Neural progenitor cell (in vitro differentiated cells): Measurements from ENCODE around the gene SMAD9. TPM values are rescaled to one million over a fixed set of nuclear protein-coding genes. Genes with fewer than 3 reads are reported as not detected.

Experiments used
- DNase-seq: peaks from one replicate; pipeline ENCODE4 v3.0.0-alpha.2; 2016; ENCODE audit warnings: low spot score
- H2AFZ ChIP-seq: fragments of 200-600 bp; sonication (generic); replicated peaks from 2 replicates; pipeline ENCODE4 v1.6.1; 2016; ENCODE audit warnings: antibody characterized with exemption
- H3F3A ChIP-seq: fragments of 200-600 bp; sonication (generic); 2 replicates; pipeline ENCODE4 v1.6.1; 2016; ENCODE audit warnings: antibody characterized with exemption, low read depth
- H3K27ac ChIP-seq: fragments of 200-600 bp; sonication (generic); 2 replicates; pipeline ENCODE4 v1.5.1; 2016; ENCODE audit warnings: mild to moderate bottlenecking
- H3K27me3 ChIP-seq: fragments of 200-600 bp; sonication (generic); 2 replicates; pipeline ENCODE4 v1.6.1; 2016; ENCODE audit warnings: mild to moderate bottlenecking, moderate library complexity
- H3K36me3 ChIP-seq: fragments of 200-600 bp; sonication (generic); 2 replicates; pipeline ENCODE4 v1.5.1; 2016
- H3K4me1 ChIP-seq: fragments of 200-600 bp; sonication (generic); 2 replicates; pipeline ENCODE4 v1.6.1; 2016; ENCODE audit warnings: mixed run types
- H3K4me2 ChIP-seq: fragments of 200-600 bp; sonication (generic); 2 replicates; pipeline ENCODE4 v1.6.1; 2016
- H3K4me3 ChIP-seq: fragments of 200-600 bp; sonication (generic); 2 replicates; pipeline ENCODE4 v1.5.1; 2016
- H3K79me2 ChIP-seq: fragments of 200-600 bp; sonication (generic); 2 replicates; pipeline ENCODE4 v1.6.1; 2016; ENCODE audit warnings: low read depth
- H3K9ac ChIP-seq: fragments of 200-600 bp; sonication (generic); 2 replicates; pipeline ENCODE4 v1.6.1; 2016
- H3K9me3 ChIP-seq: fragments of 200-600 bp; sonication (generic); 2 replicates; pipeline ENCODE4 v1.5.1; 2016; ENCODE audit warnings: low read depth
- H4K20me1 ChIP-seq: fragments of 200-600 bp; sonication (generic); 2 replicates; pipeline ENCODE4 v1.6.1; 2016; ENCODE audit warnings: low read depth
- H3K27ac Mint-ChIP-seq: 3 replicates; pipeline ENCODE4 v1.8.0; 2021; ENCODE audit warnings: mixed read lengths
- H3K27me3 Mint-ChIP-seq: 2 replicates; pipeline ENCODE4 v1.8.0; 2022; ENCODE audit warnings: low read depth, mild to moderate bottlenecking, inconsistent platforms, moderate library complexity, mixed read lengths; ENCODE audit not compliant: insufficient read depth
- H3K36me3 Mint-ChIP-seq: 3 replicates; pipeline ENCODE4 v1.8.0; 2021; ENCODE audit warnings: mixed read lengths
- H3K4me1 Mint-ChIP-seq: 3 replicates; pipeline ENCODE4 v1.8.0; 2021; ENCODE audit warnings: mixed read lengths
- H3K4me3 Mint-ChIP-seq: 3 replicates; pipeline ENCODE4 v1.8.0; 2021; ENCODE audit warnings: mild to moderate bottlenecking, moderate library complexity, mixed read lengths
- H3K9me3 Mint-ChIP-seq: 3 replicates; pipeline ENCODE4 v1.8.0; 2020; ENCODE audit warnings: mixed read lengths
- CTCF ChIP-seq: fragments of 200-600 bp; sonication (generic); IDR thresholded peaks from 2 replicates; pipeline ENCODE4 v1.5.1; 2017; ENCODE audit warnings: antibody characterized with exemption, mild to moderate bottlenecking
- EZH2 ChIP-seq: fragments of 200-600 bp; sonication (generic); IDR thresholded peaks from 2 replicates; pipeline ENCODE4 v1.6.1; 2017; ENCODE audit warnings: antibody characterized with exemption, mild to moderate bottlenecking, moderate library complexity
- EZH2phosphoT487 ChIP-seq: fragments of 200-600 bp; sonication (generic); IDR thresholded peaks from 2 replicates; pipeline ENCODE4 v1.6.1; 2017; ENCODE audit warnings: antibody characterized with exemption
- total RNA-seq: library from RNA; depleted of rRNA; stranded (reverse); fragments of >200 nt; gene quantifications from 2 replicates; pipeline ENCODE4 v1.2.3, GENCODE V29; 2015; ENCODE audit warnings: low replicate concordance

The SMAD9 gene
- total RNA-seq, 1 donor from 2014 or later, result 1.6 TPM

DNA sequence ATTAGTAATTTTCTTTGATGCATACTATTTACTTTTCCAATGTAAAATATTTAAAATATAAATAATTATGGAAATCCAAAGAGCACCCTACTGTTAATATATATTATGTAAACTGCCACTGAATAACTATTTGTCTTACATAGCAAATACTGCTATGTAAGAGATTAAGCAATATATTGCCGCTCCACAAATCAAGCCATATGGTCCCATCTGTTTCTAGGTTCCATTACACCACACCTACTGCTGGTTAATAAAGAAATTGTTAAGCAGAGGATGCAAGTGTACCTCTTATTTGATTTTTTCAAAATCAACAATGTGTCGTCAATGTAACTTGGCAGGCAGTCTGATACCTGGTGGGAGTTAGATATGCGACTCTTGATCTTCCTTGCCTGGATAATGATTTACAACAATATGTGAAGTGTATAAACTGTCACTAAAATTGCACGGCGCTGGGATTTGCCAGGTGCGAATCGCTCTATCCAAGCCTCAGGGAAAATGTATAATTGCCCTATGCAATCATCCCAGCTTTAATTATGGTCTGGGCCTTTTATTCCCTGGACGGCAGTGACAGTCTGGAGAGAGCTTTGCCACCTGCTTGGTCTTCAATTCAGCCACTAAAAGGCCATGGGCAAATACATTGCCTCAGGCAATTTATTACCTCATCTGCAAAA, 16.0 kb downstream of the SMAD9 start:
- H3K4me3 Mint-ChIP-seq, result no peak overlapping the region
- Histone ChIP-seq H3K9me3 (no peaks in the 10 kb centered on the region), H3K79me2 (no peaks in the 10 kb centered on the region), H3F3A (no peaks in the 10 kb centered on the region), H3K27me3 (no peaks in the 10 kb centered on the region), H3K27ac (no peak overlapping the region), H2AFZ (no peak overlapping the region), H3K36me3 (no peaks in the 10 kb centered on the region), H3K4me2 (no peak overlapping the region), H4K20me1 (no peaks in the 10 kb centered on the region), H3K4me1 (no peaks in the 10 kb centered on the region), H3K9ac (no peak overlapping the region), H3K4me3 (no peak overlapping the region)
- H3K27ac Mint-ChIP-seq, result no peak overlapping the region
- no peak for DNase-seq
- peaks cover 13% of the 10 kb centered on the region for H3K9me3 Mint-ChIP-seq
- H3K36me3 Mint-ChIP-seq, result no peaks in the 10 kb centered on the region
- peaks cover 3% of the 10 kb centered on the region for H3K27me3 Mint-ChIP-seq
- H3K4me1 Mint-ChIP-seq, result peaks cover 3% of the 10 kb centered on the region
- TF ChIP-seq EZH2phosphoT487 (no peak), EZH2 (no peak), CTCF (no peak)

DNA sequence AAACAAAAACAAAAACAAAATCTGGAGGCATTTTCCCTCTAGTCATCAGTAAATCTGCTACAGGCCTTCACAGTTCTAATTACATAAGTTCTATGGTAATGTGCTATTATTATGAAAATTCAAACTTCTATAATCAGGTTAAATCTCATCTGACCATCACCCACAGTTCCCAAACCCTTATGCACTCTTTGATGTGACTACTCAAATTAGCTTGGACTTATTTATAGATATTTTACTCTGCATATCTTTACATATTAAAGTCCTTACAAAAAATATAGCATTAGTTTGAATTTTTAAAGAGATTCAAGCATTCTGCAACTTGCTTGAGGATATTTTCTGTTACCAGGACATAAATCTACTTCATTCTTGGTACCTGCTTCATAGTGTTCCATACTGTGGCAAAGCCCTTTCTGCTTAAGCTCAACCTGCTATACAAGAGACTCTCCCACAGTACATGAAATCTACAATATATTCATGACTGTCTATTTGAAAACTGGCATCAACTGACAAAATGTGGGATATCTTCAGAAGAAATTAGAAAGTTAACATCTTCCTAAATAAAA, 22.9 kb downstream of the SMAD9 start:
- Histone ChIP-seq H3K4me3 (no peak overlapping the region), H3K9ac (no peak overlapping the region), H3K27ac (no peak overlapping the region), H3K4me2 (no peak overlapping the region), H3K9me3 (no peaks in the 10 kb centered on the region), H3K4me1 (no peaks in the 10 kb centered on the region), H3F3A (no peaks in the 10 kb centered on the region), H3K36me3 (no peaks in the 10 kb centered on the region), H3K27me3 (no peaks in the 10 kb centered on the region), H3K79me2 (no peaks in the 10 kb centered on the region), H4K20me1 (no peaks in the 10 kb centered on the region), H2AFZ (no peak overlapping the region)
- no peak for DNase-seq
- Mint-ChIP-seq H3K27ac (no peak overlapping the region), H3K4me3 (no peak overlapping the region), H3K36me3 (no peaks in the 10 kb centered on the region), H3K27me3 (no peaks in the 10 kb centered on the region), H3K4me1 (no peaks in the 10 kb centered on the region), H3K9me3 (peaks cover 21% of the 10 kb centered on the region)
- TF ChIP-seq EZH2phosphoT487, result no peak
- no peak for TF ChIP-seq EZH2
- TF ChIP-seq CTCF, result no peak

DNA sequence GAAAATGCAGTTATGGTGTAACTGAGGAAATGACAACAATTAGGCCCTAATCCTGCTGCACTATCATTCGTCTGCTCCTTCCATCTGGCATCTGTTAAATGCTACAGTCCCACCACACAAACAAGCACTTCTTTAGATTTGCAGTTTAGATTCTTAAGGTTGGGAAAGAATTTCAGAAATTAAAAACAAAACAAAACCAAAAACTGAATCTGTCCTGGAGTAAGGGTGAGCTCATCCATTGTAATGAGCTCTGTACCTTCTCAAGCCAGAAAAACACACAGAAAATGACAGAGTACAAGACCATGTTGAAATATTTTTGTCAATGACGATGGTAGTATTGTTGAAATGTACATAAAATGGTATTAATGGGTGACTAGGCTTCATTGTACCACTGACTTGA, 28.3 kb downstream of the SMAD9 start:
- H3K79me2 ChIP-seq, result no peaks in the 10 kb centered on the region
- TF ChIP-seq CTCF, result no peak
- H3K27ac Mint-ChIP-seq, result no peak overlapping the region

More for the DNA sequence above, 28.3 kb downstream of the SMAD9 start:
- H3K36me3 Mint-ChIP-seq, result no peaks in the 10 kb centered on the region
- no peak overlapping the region for H3K9ac ChIP-seq
- DNase-seq, result no peak
- H3K9me3 ChIP-seq, result no peaks in the 10 kb centered on the region
- H3K4me3 Mint-ChIP-seq, result no peak overlapping the region
- no peak overlapping the region for H2AFZ ChIP-seq
- H3K4me3 ChIP-seq, result no peak overlapping the region
- H3K27me3 ChIP-seq, result no peaks in the 10 kb centered on the region
- H3K27me3 Mint-ChIP-seq, result peaks cover 2% of the 10 kb centered on the region
- H3K4me1 ChIP-seq, result peaks cover 13% of the 10 kb centered on the region
- peaks cover 4% of the 10 kb centered on the region for H3F3A ChIP-seq
- no peak overlapping the region for H3K4me2 ChIP-seq
- H3K9me3 Mint-ChIP-seq, result peaks cover under 1% of the 10 kb centered on the region
- H4K20me1 ChIP-seq, result no peaks in the 10 kb centered on the region
- peaks cover 9% of the 10 kb centered on the region for H3K4me1 Mint-ChIP-seq
- H3K36me3 ChIP-seq, result no peaks in the 10 kb centered on the region
- H3K27ac ChIP-seq, result no peak overlapping the region
